VCaP (cell line): Measurements from ENCODE around the gene GOLGA6A.

ENCODE experiments used
- H3K27ac ChIP-seq: fragments of 450-650 bp; 2 replicates; pipeline ENCODE4 v1.5.1; 2017
- CTCF ChIP-seq: fragments of 450-650 bp; conservative IDR thresholded peaks from 2 replicates; pipeline ENCODE4 v1.5.1; 2017; ENCODE audit warnings: mild to moderate bottlenecking, moderate library complexity

Gene GOLGA6A

DNA sequence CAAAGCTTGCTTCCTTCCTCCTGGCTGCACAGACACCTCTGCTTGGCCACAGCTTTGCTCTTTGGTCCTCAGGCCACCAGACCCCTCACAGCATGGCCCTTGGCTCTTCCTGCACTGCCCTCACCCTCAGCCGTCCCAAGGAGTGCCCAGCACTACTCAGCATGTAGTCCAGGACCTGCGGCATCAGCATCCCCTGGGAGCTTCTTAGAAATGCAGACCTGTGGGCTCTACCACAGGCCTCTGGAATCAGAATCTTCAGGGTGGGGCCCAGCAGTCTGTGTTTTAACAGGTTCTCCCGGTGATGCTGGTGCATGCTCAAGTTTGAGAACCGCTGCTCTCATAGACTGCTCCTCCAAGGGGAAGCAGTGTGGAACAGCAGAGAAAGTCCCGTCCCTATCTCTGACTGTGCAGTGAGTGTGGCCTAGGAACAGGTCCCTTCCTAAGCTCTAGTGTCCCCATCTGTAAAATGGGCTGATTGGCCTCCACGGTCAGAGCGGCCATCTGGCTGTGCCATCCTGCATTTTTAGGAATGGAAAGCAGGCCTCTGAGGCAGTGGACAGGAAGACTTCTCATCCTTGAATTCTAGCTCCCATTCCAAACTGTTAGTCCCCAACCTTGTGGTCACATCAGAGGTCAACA lies 36.6 kb downstream of the GOLGA6A start:
- no peak overlapping the region for H3K27ac ChIP-seq
- TF ChIP-seq CTCF: no peak

GRCh38 chr15:74045184-74045583 lies 37.2 kb downstream of the GOLGA6A start:
- H3K27ac ChIP-seq: no peak overlapping the region
- TF ChIP-seq CTCF: no peak

DNA sequence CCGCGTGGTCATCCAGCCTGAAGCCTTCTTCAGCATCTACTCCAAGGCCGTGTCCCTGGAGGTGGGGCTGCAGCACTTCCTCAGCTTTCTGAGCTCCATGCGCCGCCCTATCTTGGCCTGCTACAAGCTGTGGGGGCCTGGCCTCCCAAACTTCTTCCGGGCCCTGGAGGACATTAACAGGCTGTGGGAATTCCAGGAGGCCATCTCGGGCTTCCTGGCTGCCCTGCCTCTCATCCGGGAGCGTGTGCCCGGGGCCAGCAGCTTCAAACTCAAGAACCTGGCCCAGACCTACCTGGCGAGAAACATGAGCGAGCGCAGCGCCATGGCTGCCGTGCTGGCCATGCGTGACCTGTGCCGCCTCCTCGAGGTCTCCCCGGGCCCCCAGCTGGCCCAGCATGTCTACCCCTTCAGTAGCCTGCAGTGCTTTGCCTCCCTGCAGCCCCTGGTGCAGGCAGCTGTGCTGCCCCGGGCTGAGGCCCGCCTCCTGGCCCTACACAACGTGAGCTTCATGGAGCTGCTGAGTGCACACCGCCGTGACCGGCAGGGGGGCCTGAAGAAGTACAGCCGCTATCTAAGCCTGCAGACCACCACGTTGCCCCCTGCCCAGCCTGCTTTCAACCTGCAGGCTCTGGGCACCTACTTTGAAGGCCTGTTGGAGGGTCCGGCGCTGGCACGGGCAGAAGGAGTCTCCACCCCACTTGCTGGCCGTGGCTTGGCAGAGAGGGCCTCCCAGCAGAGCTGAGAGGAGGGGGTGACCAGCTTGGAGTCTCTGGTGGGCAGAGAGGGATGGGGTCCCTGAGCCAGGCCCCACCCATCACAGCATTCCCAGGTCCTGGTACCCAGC lies 37.9 kb downstream of the GOLGA6A start:
- TF ChIP-seq CTCF: no peak
- H3K27ac ChIP-seq: no peak overlapping the region

- no peak for TF ChIP-seq CTCF
- H3K27ac ChIP-seq: no peak overlapping the region
These were observed 38.7 kb downstream of the GOLGA6A start for GRCh38 chr15:74043425-74044266.

GRCh38 chr15:74042603-74043424 lies 39.5 kb downstream of the GOLGA6A start:
- TF ChIP-seq CTCF: no peak
- no peak overlapping the region for H3K27ac ChIP-seq

DNA sequence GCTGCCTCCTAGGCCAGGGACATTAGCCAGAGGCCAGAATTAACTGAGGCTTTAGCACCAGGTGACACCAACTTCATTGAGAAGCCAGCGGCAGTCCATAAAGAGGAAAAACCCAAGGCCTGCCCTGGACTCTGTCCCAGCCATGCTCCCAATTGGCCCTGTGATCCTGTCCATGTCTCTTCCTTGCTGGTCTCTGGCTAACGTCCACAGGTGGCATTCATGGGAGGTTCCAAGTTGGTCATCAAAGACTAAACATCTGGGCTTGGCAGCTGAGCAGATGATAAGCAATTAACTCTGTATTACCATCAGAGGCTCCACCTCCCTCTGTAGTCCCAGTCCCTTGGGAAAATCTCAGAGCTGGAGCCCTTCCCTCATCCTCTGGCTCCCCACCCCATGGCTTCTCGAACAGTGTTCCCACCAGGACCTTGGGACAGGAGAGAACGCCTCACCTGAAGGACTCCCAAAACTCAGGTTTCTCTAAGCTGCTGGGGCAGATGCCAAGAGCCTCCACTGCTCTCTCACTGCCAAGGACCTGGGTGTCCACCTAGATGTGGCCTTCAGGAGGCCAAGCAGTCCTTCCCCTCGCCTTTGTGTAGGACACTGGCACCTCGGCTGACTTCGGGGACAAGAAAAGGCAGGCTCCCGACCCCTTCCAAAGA lies 40.4 kb downstream of the GOLGA6A start:
- TF ChIP-seq CTCF: no peak
- H3K27ac ChIP-seq: no peak overlapping the region
